ENCODE measurements around the gene RNLS.

- TF ChIP-seq CTCF (IDR thresholded peaks at IDR 0.05) = no peak
- no peak for TF ChIP-seq POLR2A (IDR thresholded peaks at IDR 0.05)
Measured at GRCh38 chr10:88361995-88362807, 220.9 kb downstream of the RNLS start.

All from thyroid gland (tissue), 4 donors.